Activated T-cell treated with anti-CD3 and anti-CD28 coated beads, Interleukin-2, amount 50 U/mL, for 72 hours (primary cell): ENCODE results near the gene CENPM. TPM values are rescaled to one million over a fixed set of nuclear protein-coding genes. Genes with fewer than 3 reads are reported as not detected.
A peak's percentile ranks its signal among the peaks of the same experiment; 100 is the strongest.

ENCODE experiments used
- ATAC-seq, 2 donors: fragments of 150-1000 bp; cut with Tn5 transposase; replicated peaks in 1 of 2; 2 replicates each; pipeline ENCODE4 v1.10.0; 2021; ENCODE audit warnings: moderate library complexity in 2 of 2, mild to moderate bottlenecking in 1 of 2
- DNase-seq, 2 donors: peaks; one replicate each; pipeline ENCODE4 v3.0.0; 2021 to 2022; ENCODE audit warnings: mixed read lengths in 1 of 2
- H3K27ac Mint-ChIP-seq: one replicate; pipeline ENCODE4 v1.8.0; 2022; ENCODE audit warnings: mild to moderate bottlenecking, moderate library complexity, mixed read lengths
- H3K27me3 Mint-ChIP-seq: one replicate; pipeline ENCODE4 v1.8.0; 2022; ENCODE audit warnings: low read depth, mixed read lengths
- H3K36me3 Mint-ChIP-seq, 2 donors: one replicate each; pipeline ENCODE4 v1.8.0; 2022; ENCODE audit warnings: mixed read lengths in 2 of 2, mild to moderate bottlenecking in 1 of 2; ENCODE audit not compliant: insufficient read depth in 2 of 2
- H3K4me1 Mint-ChIP-seq: one replicate; pipeline ENCODE4 v1.8.0; 2022; ENCODE audit warnings: low read depth, mixed read lengths
- H3K4me3 Mint-ChIP-seq, 2 donors: one replicate each; pipeline ENCODE4 v1.8.0; 2022; ENCODE audit warnings: mild to moderate bottlenecking in 2 of 2, mixed read lengths in 2 of 2, moderate library complexity in 2 of 2
- H3K9me3 Mint-ChIP-seq, 2 donors: one replicate each; pipeline ENCODE4 v1.8.0; 2022; ENCODE audit warnings: mixed read lengths in 2 of 2
- total RNA-seq, 2 donors: library from RNA; stranded (reverse); gene quantifications; one replicate each; pipeline ENCODE4 v1.2.3, GENCODE V29; 2022

CENPM gene, protein sequence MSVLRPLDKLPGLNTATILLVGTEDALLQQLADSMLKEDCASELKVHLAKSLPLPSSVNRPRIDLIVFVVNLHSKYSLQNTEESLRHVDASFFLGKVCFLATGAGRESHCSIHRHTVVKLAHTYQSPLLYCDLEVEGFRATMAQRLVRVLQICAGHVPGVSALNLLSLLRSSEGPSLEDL
- 10 to 100 TPM; 66.1 to 74.5 TPM for total RNA-seq

- Mint-ChIP-seq H3K36me3 (peaks cover 5 to 17% of the 10 kb centered on the region in 2 donors), H3K4me3 (peak within 1 kb of the TSS; percentile 94 to 97), H3K27ac (peak within 1 kb of the TSS; percentile 56), H3K4me1 (peaks cover 75% of the 10 kb centered on the region), H3K27me3 (no peaks in the 10 kb centered on the region), H3K9me3 (no peaks in the 10 kb centered on the region)
- DNase-seq = peak; percentile 96
- ATAC-seq = peak; percentile 94 to 95
These were observed at the start of gene CENPM for GRCh38 chr22:41946629-41947423. Gene CENPM, minus strand, starts transcription at chr22:41947152. Its CDS starts 76 bp downstream, at chr22:41947076.

DNA sequence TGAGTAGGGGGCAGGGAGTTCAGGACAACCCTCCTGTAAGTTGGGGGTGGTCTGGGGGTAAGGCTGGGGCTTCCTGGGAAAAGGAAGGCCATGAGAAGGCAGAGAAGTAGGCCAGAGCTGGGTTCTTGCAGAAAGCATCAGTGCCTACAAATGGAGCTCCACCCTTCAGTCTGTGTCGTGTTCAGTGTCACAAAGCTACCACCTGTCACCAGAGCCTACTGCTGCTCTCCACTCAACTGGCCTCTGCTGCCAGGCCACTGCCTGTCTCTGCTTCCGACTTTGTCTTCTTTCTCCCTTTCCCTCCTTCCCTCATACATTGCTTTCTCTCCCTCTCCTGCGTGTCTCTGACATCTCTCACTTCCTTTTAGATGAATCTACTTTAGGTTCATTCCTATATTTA, 48.3 kb upstream of the CENPM start:
- no peak overlapping the region for H3K27ac Mint-ChIP-seq
- peaks cover 26% of the 10 kb centered on the region for H3K4me1 Mint-ChIP-seq
- H3K9me3 Mint-ChIP-seq = peaks cover 3 to 4% of the 10 kb centered on the region in 2 donors
- ATAC-seq (no peak), DNase-seq (no peak)
- H3K4me3 Mint-ChIP-seq = no peak overlapping the region
- H3K36me3 Mint-ChIP-seq = peaks cover 6 to 9% of the 10 kb centered on the region in 2 donors
- no peaks in the 10 kb centered on the region for H3K27me3 Mint-ChIP-seq

DNA sequence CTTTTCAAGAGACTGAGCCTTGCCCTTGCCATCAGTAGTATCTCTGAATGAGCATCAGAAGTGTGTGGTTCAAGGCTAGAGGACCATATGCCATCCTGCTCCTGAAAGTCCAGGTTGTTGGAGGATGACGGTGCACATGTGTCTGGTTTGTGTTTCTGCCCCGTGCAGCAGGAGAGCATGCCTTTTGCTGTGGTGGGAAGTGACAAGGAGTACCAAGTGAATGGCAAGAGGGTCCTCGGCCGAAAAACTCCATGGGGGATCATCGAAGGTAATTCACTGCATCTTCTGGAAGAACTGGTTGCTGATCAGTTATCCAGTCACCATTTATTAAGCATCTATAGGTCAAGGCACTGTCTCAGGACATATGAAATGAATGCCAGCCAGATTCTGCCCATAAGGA, 45.5 kb upstream of the CENPM start:
- no peak for ATAC-seq
- H3K9me3 Mint-ChIP-seq = no peaks in the 10 kb centered on the region

GRCh38 chr22:41991111-41991510, 44.2 kb upstream of the CENPM start:
- Mint-ChIP-seq H3K4me1 (no peaks in the 10 kb centered on the region), H3K27me3 (peaks cover 6% of the 10 kb centered on the region), H3K4me3 (no peak overlapping the region), H3K36me3 (no peaks in the 10 kb centered on the region), H3K27ac (no peak overlapping the region), H3K9me3 (no peaks in the 10 kb centered on the region)
- DNase-seq = no peak
- ATAC-seq = no peak

More for the DNA sequence above, 45.5 kb upstream of the CENPM start:
- H3K27ac Mint-ChIP-seq = no peak overlapping the region
- H3K36me3 Mint-ChIP-seq = no peaks in the 10 kb centered on the region
- no peak for DNase-seq
- peaks cover 6% of the 10 kb centered on the region for H3K4me1 Mint-ChIP-seq
- H3K4me3 Mint-ChIP-seq = no peak overlapping the region
- H3K27me3 Mint-ChIP-seq = peaks cover 6% of the 10 kb centered on the region

DNA sequence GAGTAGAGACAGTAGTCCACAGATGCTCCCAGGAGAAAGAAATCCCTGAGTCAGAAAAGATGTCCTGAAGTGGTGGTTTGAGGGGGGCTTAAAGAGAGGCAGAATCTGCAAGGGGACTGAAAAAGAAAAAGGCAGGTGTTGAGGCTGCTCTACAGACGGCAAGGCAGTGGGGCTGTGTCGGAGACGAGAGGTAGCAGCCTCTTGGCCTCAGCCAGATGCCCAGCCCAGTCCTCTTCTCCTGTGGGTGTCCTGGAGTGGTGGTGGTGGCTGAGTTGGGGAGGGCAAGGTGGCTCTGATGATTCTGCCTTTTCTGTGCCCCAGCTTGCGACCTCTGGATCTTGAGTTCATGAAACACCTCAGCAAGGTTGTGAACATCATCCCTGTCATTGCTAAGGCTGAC, 42.3 kb upstream of the CENPM start:
- no peak for ATAC-seq
- no peak overlapping the region for H3K27ac Mint-ChIP-seq
- no peaks in the 10 kb centered on the region for H3K9me3 Mint-ChIP-seq
- H3K4me1 Mint-ChIP-seq = no peaks in the 10 kb centered on the region
- H3K27me3 Mint-ChIP-seq = peaks cover 6% of the 10 kb centered on the region
- H3K36me3 Mint-ChIP-seq = no peaks in the 10 kb centered on the region
- H3K4me3 Mint-ChIP-seq = no peak overlapping the region
- DNase-seq = no peak

GRCh38 chr22:41987276-41987675, 40.3 kb upstream of the CENPM start:
- Mint-ChIP-seq H3K4me3 (no peak overlapping the region), H3K27ac (no peak overlapping the region)
- DNase-seq = no peak

DNA sequence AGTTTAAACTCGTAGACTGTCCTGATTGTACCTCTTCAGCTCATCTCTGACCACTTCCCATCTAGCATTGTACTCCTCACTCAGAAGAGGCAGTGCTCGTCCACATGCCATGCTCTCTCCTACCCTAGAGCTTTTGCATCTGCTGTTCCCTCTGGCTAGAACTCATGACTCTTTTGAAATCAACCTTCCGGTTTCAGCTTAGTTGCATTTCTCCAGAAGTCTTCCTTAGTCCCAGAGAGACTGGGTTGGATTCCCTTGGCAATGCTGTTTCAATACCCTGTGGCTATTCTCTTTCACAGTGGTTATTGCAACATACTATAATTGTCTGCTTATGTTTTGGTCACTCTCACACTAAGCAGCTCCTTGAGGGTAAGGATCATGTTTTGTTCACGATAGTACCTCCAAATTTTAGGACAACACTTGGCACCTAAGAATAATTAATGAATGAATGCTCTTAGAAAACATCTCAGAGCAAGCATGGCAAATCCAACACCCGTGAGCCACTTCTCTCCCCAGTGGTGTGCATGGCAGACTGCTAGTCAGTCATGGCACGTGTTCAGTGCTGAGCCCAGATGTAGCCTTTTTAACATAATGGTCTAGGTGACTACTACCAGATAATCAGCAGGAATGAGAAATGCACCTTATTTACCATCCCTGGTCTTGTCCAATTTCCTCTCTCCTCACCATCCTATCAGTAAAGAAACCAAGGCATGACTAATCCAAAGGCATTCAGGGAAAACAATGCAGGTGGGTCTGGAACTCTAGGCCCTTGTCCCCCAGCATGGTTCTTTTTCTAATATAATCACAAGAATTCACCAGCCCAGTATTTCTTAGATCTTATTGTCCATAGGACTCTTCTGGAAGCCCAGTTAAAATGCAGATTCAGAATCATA, 36.8 kb upstream of the CENPM start:
- no peak for ATAC-seq
- H3K27me3 Mint-ChIP-seq = peaks cover 6% of the 10 kb centered on the region
- no peaks in the 10 kb centered on the region for H3K9me3 Mint-ChIP-seq
- H3K4me3 Mint-ChIP-seq = no peak overlapping the region
- H3K36me3 Mint-ChIP-seq = no peaks in the 10 kb centered on the region
- H3K27ac Mint-ChIP-seq = no peak overlapping the region
- H3K4me1 Mint-ChIP-seq = no peaks in the 10 kb centered on the region
- DNase-seq = no peak

More at GRCh38 chr22:41987276-41987675, 40.3 kb upstream of the CENPM start:
- H3K4me1 Mint-ChIP-seq = no peaks in the 10 kb centered on the region
- H3K27me3 Mint-ChIP-seq = peaks cover 6% of the 10 kb centered on the region
- no peaks in the 10 kb centered on the region for H3K36me3 Mint-ChIP-seq
- no peaks in the 10 kb centered on the region for H3K9me3 Mint-ChIP-seq
- no peak for ATAC-seq

DNA sequence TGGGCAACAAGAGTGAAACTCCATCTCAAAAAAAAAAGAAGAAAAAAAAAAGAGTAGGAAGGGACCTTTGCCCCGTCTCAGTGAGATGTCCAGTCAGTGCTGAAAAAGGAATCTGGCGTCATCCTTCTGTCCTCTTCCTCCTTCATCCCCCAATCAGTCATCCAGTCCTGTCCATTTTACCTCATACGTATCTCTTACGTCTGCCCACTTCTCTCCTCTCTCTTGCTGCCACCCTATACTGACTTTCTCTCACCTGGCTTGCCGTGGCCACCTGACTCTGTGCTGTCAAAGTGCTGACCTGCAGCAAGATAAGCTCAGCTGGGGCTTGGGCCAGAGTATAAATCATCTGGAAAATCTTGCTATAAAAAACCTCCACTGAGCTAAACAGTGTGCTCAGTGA, 35.9 kb upstream of the CENPM start:
- DNase-seq = no peak

GRCh38 chr22:41979423-41980250, 32.7 kb upstream of the CENPM start:
- no peaks in the 10 kb centered on the region for H3K36me3 Mint-ChIP-seq
- no peak overlapping the region for H3K4me3 Mint-ChIP-seq
- H3K27me3 Mint-ChIP-seq = peaks cover 33% of the 10 kb centered on the region
- DNase-seq (no peak), ATAC-seq (no peak)
- H3K9me3 Mint-ChIP-seq = no peaks in the 10 kb centered on the region
- H3K4me1 Mint-ChIP-seq = peaks cover 7% of the 10 kb centered on the region
- no peak overlapping the region for H3K27ac Mint-ChIP-seq

More for the DNA sequence above, 35.9 kb upstream of the CENPM start:
- Mint-ChIP-seq H3K36me3 (no peaks in the 10 kb centered on the region), H3K4me1 (no peaks in the 10 kb centered on the region), H3K27me3 (peaks cover 8% of the 10 kb centered on the region), H3K9me3 (no peaks in the 10 kb centered on the region), H3K27ac (no peak overlapping the region), H3K4me3 (no peak overlapping the region)
- no peak for ATAC-seq

GRCh38 chr22:41978732-41979131, 31.8 kb upstream of the CENPM start:
- Mint-ChIP-seq H3K4me3 (no peak overlapping the region), H3K27ac (no peak overlapping the region), H3K36me3 (no peaks in the 10 kb centered on the region), H3K9me3 (no peaks in the 10 kb centered on the region), H3K4me1 (peaks cover 7% of the 10 kb centered on the region), H3K27me3 (peaks cover 42% of the 10 kb centered on the region)
- ATAC-seq (no peak), DNase-seq (no peak)

GRCh38 chr22:41976961-41977566, 30.1 kb upstream of the CENPM start:
- peaks cover 7% of the 10 kb centered on the region for H3K4me1 Mint-ChIP-seq
- H3K27ac Mint-ChIP-seq = no peak overlapping the region
- DNase-seq (peak in 1 of 2 donors; percentile 22), ATAC-seq (peak; percentile 13 to 23)
- peaks cover 51% of the 10 kb centered on the region for H3K27me3 Mint-ChIP-seq
- H3K4me3 Mint-ChIP-seq = peak overlapping the region; percentile 51 to 53
- no peaks in the 10 kb centered on the region for H3K9me3 Mint-ChIP-seq
- no peaks in the 10 kb centered on the region for H3K36me3 Mint-ChIP-seq
